ENCODE results near the gene FGF7.

Gene FGF7

GRCh38 chr15:49439678-49440395 is 16.8 kb downstream of the FGF7 start:
- DNase-seq: no peak
- H3K36me3 ChIP-seq: no peaks in the 10 kb centered on the region
- no peak overlapping the region for H3K4me3 ChIP-seq
- no peaks in the 10 kb centered on the region for H3K27me3 ChIP-seq
- no peak for TF ChIP-seq CTCF (IDR thresholded peaks at IDR 0.05)
- H3K4me1 ChIP-seq: peaks cover 0 to 48% (median 7%) of the 10 kb centered on the region in 4 donors
- peak overlapping the region in 1 of 2 donors; percentile 6 for H3K27ac ChIP-seq
- intact Hi-C loops (cut with DNase I; ENCODE audit: low total_unique reads): no loop called here
- no peaks in the 10 kb centered on the region for H3K9me3 ChIP-seq

DNA sequence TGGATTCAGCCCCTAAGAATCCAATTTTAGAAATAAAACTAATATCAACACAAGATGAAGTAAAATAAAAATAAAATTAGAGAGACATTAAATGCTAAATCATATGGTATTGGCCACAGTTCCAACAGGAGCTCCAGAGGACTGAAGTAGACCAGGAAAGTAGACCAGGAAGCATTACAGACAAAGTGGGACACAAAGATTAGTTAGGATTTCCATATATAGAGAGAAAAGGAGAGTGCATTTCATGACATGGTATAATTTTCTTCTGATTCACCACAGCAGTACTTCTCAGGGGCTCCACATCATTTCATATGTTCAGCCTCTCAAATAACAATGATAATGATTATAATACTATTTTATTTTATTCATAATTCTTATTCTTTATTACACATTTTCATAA is 18.3 kb downstream of the FGF7 start:
- intact Hi-C loops (cut with DNase I; ENCODE audit: low total_unique reads): no loop called here
- peak overlapping the region in 1 of 2 donors; percentile 20 for H3K27ac ChIP-seq
- peaks cover 0 to 39% (median 7%) of the 10 kb centered on the region in 4 donors for H3K4me1 ChIP-seq
- H3K36me3 ChIP-seq: no peaks in the 10 kb centered on the region
- no peak for DNase-seq
- no peaks in the 10 kb centered on the region for H3K9me3 ChIP-seq
- TF ChIP-seq CTCF (IDR thresholded peaks at IDR 0.05): no peak
- H3K27me3 ChIP-seq: no peaks in the 10 kb centered on the region
- no peak overlapping the region for H3K4me3 ChIP-seq

GRCh38 chr15:49441816-49442215 is 18.8 kb downstream of the FGF7 start:
- H3K36me3 ChIP-seq: no peaks in the 10 kb centered on the region
- intact Hi-C loops (cut with DNase I; ENCODE audit: low total_unique reads): no loop called here
- H3K9me3 ChIP-seq: no peaks in the 10 kb centered on the region
- H3K27me3 ChIP-seq: no peaks in the 10 kb centered on the region
- H3K4me3 ChIP-seq: no peak overlapping the region
- no peak for DNase-seq
- H3K4me1 ChIP-seq: peaks cover 0 to 34% (median 5%) of the 10 kb centered on the region in 4 donors
- H3K27ac ChIP-seq: no peak overlapping the region
- no peak for TF ChIP-seq CTCF (IDR thresholded peaks at IDR 0.05)

GRCh38 chr15:49452595-49452994 is 29.6 kb downstream of the FGF7 start:
- no peak for TF ChIP-seq CTCF (IDR thresholded peaks at IDR 0.05)
- no peaks in the 10 kb centered on the region for H3K36me3 ChIP-seq
- H3K4me1 ChIP-seq: no peaks in the 10 kb centered on the region
- no peak for DNase-seq
- no peaks in the 10 kb centered on the region for H3K9me3 ChIP-seq
- H3K4me3 ChIP-seq: no peak overlapping the region
- no peak overlapping the region for H3K27ac ChIP-seq
- intact Hi-C loops (cut with DNase I; ENCODE audit: low total_unique reads): no loop called here
- H3K27me3 ChIP-seq: no peaks in the 10 kb centered on the region

DNA sequence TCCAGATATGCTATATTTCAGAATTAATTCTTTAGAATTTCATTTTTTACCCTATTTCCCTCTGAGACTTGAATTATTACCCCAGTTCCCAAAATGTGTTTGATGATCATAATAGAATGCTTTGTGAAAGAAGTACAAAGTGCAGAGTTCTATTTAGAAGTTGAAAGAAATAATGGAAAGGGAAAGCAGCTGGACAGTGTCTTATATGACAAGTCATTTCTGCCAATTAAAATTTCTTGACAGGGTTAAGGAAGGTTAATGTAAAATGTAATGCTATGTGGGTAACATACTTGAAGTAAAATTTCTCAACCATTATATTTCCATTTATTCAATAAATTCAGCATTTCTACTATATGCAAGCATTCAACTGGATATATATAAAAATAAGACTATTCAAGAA is 33.1 kb downstream of the FGF7 start:
- intact Hi-C loops (cut with DNase I; ENCODE audit: low total_unique reads): no loop called here
- TF ChIP-seq CTCF (IDR thresholded peaks at IDR 0.05): no peak
- Histone ChIP-seq H3K4me1 (peaks cover 0 to 10% (median 0%) of the 10 kb centered on the region in 4 donors), H3K4me3 (no peak overlapping the region), H3K9me3 (no peaks in the 10 kb centered on the region), H3K27me3 (no peaks in the 10 kb centered on the region), H3K36me3 (no peaks in the 10 kb centered on the region), H3K27ac (no peak overlapping the region)
- no peak for DNase-seq
